ENCODE data around the gene FRMD1.

DNA sequence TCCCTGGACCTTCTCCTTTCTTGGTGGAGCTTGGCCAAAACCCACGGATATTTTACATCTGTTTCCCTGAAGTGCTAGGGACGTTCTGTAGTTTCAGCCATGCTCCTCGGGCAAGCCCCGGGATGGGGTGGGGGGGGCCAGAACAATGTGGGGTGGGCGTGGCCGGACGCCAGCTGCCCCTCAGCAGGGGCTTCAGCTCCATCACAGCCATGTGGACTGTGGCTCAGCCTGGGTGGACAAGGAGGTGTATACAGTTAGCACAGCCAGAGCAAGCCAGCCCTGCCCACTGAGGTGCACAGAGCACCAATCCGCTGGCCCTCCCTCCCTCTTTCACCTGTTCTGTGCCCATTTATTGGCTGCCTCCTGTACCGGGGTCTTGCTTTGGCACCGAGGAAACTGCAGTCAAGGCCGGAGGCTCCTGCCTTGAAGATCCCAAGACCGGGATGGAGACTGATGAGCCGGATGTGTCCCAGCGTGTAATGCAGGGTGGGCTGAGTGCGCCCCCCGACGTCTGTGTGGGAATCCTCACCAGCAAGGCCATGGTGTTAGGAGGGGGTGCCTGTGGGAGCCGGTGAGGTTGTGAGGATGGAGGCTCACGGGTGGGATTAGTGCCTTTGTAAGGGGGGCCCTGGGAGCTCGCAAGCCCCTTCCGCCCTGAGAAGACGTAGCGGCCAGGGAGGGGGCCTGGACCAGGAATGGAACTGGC is 28.0 kb downstream of the FRMD1 start:
- no peak for TF ChIP-seq EZH2 (IDR thresholded peaks at IDR 0.05)
- no peak for TF ChIP-seq POLR2AphosphoS5 (IDR thresholded peaks at IDR 0.05; ENCODE audit: borderline replicate concordance, low read depth, low read length)
- no peak for TF ChIP-seq FOXP2 (optimal IDR thresholded peaks at IDR 0.05; ENCODE audit: control extremely low read depth, extremely low read length, insufficient read depth)
